ENCODE measurements around the gene CYP27A1. TPM values are rescaled to one million over a fixed set of nuclear protein-coding genes. Genes with fewer than 3 reads are reported as not detected.

CYP27A1 gene
- total RNA-seq, 1 donor from 2014 or later, result 16.8 TPM

GRCh38 chr2:218861645-218862318 lies 79.8 kb downstream of the CYP27A1 start:
- peak overlapping the region; percentile 93 for H3K27ac Mint-ChIP-seq
- H3K4me1 Mint-ChIP-seq, result peaks cover 77% of the 10 kb centered on the region
- peaks cover 35% of the 10 kb centered on the region for H3K27me3 Mint-ChIP-seq (ENCODE audit: low read depth)
- TF ChIP-seq CTCF (IDR thresholded peaks at IDR 0.05; ENCODE audit: unreplicated experiment), result no peak
- DNase-seq (ENCODE audit: low spot score in 2 of 2, unreplicated experiment in 2 of 2), result peak in 1 of 2 experiments; percentile 38
- no peaks in the 10 kb centered on the region for H3K9me3 Mint-ChIP-seq
- H3K36me3 Mint-ChIP-seq, result peaks cover 6% of the 10 kb centered on the region
- H3K4me3 Mint-ChIP-seq, result peak overlapping the region; percentile 89

DNA sequence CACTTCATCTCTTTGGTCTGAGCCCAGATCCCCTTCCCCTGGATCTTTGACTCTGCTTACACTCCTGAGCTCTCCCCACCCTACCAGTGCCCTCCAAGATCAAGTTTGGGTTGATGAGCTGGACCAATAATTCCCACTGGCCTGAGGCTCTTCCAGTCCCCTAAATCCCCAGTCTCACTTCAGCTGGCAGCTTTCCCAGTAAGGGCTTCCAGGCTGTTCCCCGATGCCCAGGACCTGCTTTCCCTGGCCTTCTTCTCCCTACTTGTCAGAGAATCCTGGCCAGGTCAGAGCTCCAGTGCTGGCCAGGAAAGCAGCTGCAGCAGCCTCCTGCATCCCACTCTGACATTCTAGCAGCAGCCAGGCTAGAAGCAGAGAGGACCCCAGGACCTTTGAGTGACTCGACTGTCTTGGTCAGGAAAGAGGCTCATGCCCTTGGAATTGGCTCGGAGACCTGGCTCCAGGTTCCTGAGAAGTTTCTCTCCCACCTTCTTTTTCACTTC lies 81.1 kb downstream of the CYP27A1 start:
- Mint-ChIP-seq H3K9me3 (no peaks in the 10 kb centered on the region), H3K36me3 (peaks cover 6% of the 10 kb centered on the region), H3K27ac (peak overlapping the region; percentile 86), H3K27me3 (ENCODE audit: low read depth) (peaks cover 35% of the 10 kb centered on the region), H3K4me1 (peaks cover 76% of the 10 kb centered on the region), H3K4me3 (peak overlapping the region; percentile 28)
- no peak for TF ChIP-seq CTCF (IDR thresholded peaks at IDR 0.05; ENCODE audit: unreplicated experiment)
- DNase-seq (ENCODE audit: low spot score in 2 of 2, unreplicated experiment in 2 of 2), result peak in 1 of 2 experiments; percentile 28

Small RNAs within 50 kb of the gene (microRNA-seq; reads per million reads assigned to microRNA genes)
- gene MIR9500, result not detected

Other genes starting within 250 kb of the CYP27A1 start
- 17.8 to 20.0 TPM (median 19.4 TPM) in 3 replicates for gene USP37, start 213.8 kb upstream of the CYP27A1 start, total RNA-seq
- gene CNOT9, start 213.3 kb upstream of the CYP27A1 start, total RNA-seq, result 54.5 to 57.4 TPM (median 57.0 TPM) in 3 replicates
- gene PLCD4, start 174.2 kb upstream of the CYP27A1 start, total RNA-seq, result 1.0 to 1.5 TPM (median 1.3 TPM) in 3 replicates
- 31.4 to 34.1 TPM (median 32.9 TPM) in 3 replicates for gene ZNF142, start 122.5 kb upstream of the CYP27A1 start, total RNA-seq
- 36.0 to 39.4 TPM (median 37.8 TPM) in 3 replicates for gene BCS1L, start 122.5 kb upstream of the CYP27A1 start, total RNA-seq
- 21.6 to 26.5 TPM (median 21.8 TPM) in 3 replicates for gene RNF25, start 110.1 kb upstream of the CYP27A1 start, total RNA-seq
- gene STK36, start 110.1 kb upstream of the CYP27A1 start, total RNA-seq, result 115 to 127 TPM (median 120 TPM) in 3 replicates
- gene TTLL4, start 71.3 kb upstream of the CYP27A1 start, total RNA-seq, result 54.8 to 65.5 TPM (median 61.8 TPM) in 3 replicates
- gene PRKAG3, start 49.7 kb downstream of the CYP27A1 start, total RNA-seq, result 2.8 to 3.6 TPM (median 2.9 TPM) in 3 replicates
- 106 to 118 TPM (median 115 TPM) in 3 replicates for gene WNT6, start 77.7 kb downstream of the CYP27A1 start, total RNA-seq
- gene WNT10A, start 98.7 kb downstream of the CYP27A1 start, total RNA-seq, result 50.7 to 53.2 TPM (median 51.8 TPM) in 3 replicates
- 0.69 to 0.97 TPM (median 0.90 TPM) in 3 replicates for gene CDK5R2, start 177.5 kb downstream of the CYP27A1 start, total RNA-seq
- gene FEV, start 203.0 kb downstream of the CYP27A1 start, total RNA-seq, result 0.16 to 0.29 TPM (median 0.22 TPM) in 3 replicates
- gene CRYBA2, start 211.3 kb downstream of the CYP27A1 start, total RNA-seq, result not detected in 3 replicates